Nephron (organoid): ENCODE measurements around the gene MARK1.

Experiments used
- H3K27ac Mint-ChIP-seq, 3 experiments: 2 replicates each; pipeline ENCODE4 v1.8.0; 2020; ENCODE audit warnings: mixed read lengths in 3 of 3, mild to moderate bottlenecking in 2 of 3, moderate library complexity in 1 of 3
- H3K27me3 Mint-ChIP-seq: 2 replicates; pipeline ENCODE4 v1.8.0; 2021; ENCODE audit warnings: low read depth, mild to moderate bottlenecking, moderate library complexity, mixed read lengths
- H3K36me3 Mint-ChIP-seq: 2 replicates; pipeline ENCODE4 v1.8.0; 2020; ENCODE audit warnings: low read depth, mixed read lengths
- H3K4me1 Mint-ChIP-seq: 2 replicates; pipeline ENCODE4 v1.8.0; 2020; ENCODE audit warnings: mixed read lengths
- H3K4me3 Mint-ChIP-seq, 3 experiments: 2 replicates each; pipeline ENCODE4 v1.8.0; 2020; ENCODE audit warnings: mild to moderate bottlenecking in 3 of 3, mixed read lengths in 3 of 3, moderate library complexity in 2 of 3
- H3K9me3 Mint-ChIP-seq: 2 replicates; pipeline ENCODE4 v1.8.0; 2020; ENCODE audit warnings: mixed read lengths
- CTCF ChIP-seq, 3 experiments: fragments of 200-600 bp; sonication (generic); IDR thresholded peaks; one replicate each; pipeline ENCODE4 v1.5.0; 2021; ENCODE audit warnings: antibody characterized with exemption in 3 of 3; ENCODE audit not compliant: unreplicated experiment in 3 of 3

The MARK1 gene

DNA sequence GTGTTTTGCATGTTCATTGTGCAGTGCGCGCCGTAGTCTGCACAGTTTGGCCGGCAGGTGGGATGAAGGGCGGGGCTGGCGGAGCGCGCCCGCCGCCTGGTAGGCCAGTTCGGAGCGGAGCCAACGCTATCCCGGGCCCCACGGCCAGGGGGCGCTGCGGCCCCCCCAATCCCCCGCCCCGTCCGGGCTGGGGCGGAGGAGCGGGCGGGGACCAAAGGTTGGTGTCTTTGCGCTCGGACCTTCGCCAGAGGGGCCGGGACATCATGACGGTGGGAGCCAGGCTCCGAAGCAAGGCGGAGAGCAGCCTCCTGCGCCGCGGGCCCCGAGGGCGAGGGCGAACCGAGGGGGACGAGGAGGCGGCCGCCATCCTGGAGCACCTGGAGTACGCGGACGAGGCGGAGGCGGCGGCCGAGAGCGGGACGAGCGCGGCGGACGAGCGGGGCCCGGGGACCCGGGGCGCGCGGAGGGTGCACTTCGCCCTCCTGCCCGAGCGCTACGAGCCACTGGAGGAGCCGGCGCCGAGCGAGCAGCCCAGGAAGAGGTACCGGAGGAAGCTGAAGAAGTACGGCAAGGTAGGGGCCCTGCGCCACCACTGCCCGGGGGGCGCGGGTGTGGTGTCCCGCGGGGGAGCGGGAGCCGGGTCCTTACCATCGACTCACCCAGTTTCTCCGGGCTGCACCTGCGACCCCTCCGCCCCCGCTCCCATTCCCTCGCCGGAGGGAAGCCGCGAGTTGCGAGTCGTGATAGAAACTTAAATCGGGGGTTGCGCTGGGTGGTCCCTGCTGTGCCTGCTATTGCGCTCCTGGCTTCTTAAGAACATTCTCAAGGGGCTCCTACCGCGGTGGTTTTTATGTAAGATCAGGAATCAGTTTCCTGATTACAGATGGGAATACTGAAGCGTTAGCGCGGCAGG, 162.5 kb downstream of the MARK1 start, which contains the start of gene C1orf115:
Gene C1orf115, plus strand, starts transcription at position 224 of the 913 bp plus-strand sequence. Its CDS starts 40 bp downstream, at position 264.
- H3K4me1 Mint-ChIP-seq = peaks cover 5% of the 10 kb centered on the region
- TF ChIP-seq CTCF (IDR thresholded peaks at IDR 0.05; ENCODE audit: unreplicated experiment in 3 of 3) = peak; percentile 99 to 100 (median 99)
- peaks cover 66% of the 10 kb centered on the region for H3K27me3 Mint-ChIP-seq
- H3K4me3 Mint-ChIP-seq = peak within 1 kb of the TSS; percentile 77 to 89 (median 87)
- H3K9me3 Mint-ChIP-seq = no peaks in the 10 kb centered on the region
- H3K36me3 Mint-ChIP-seq = peaks cover 3% of the 10 kb centered on the region
- H3K27ac Mint-ChIP-seq = peak within 1 kb of the TSS in 1 of 3 experiments; percentile 6

GRCh38 chr1:220691053-220691684, 163.2 kb downstream of the MARK1 start:
- H3K9me3 Mint-ChIP-seq = no peaks in the 10 kb centered on the region
- H3K4me3 Mint-ChIP-seq = peak overlapping the region; percentile 73 to 81 (median 77)
- no peak for TF ChIP-seq CTCF (IDR thresholded peaks at IDR 0.05; ENCODE audit: unreplicated experiment in 3 of 3)
- peaks cover 3% of the 10 kb centered on the region for H3K36me3 Mint-ChIP-seq
- H3K4me1 Mint-ChIP-seq = peaks cover 5% of the 10 kb centered on the region
- no peak overlapping the region for H3K27ac Mint-ChIP-seq
- peaks cover 66% of the 10 kb centered on the region for H3K27me3 Mint-ChIP-seq

- H3K36me3 Mint-ChIP-seq = peaks cover 3% of the 10 kb centered on the region
- H3K9me3 Mint-ChIP-seq = no peaks in the 10 kb centered on the region
- no peak overlapping the region for H3K27ac Mint-ChIP-seq
- no peak overlapping the region for H3K4me3 Mint-ChIP-seq
- TF ChIP-seq CTCF (IDR thresholded peaks at IDR 0.05; ENCODE audit: unreplicated experiment in 3 of 3) = no peak
- H3K27me3 Mint-ChIP-seq = peaks cover 58% of the 10 kb centered on the region
- H3K4me1 Mint-ChIP-seq = peaks cover 5% of the 10 kb centered on the region
Observed at GRCh38 chr1:220692436-220693228, 164.7 kb downstream of the MARK1 start.

- Mint-ChIP-seq H3K36me3 (no peaks in the 10 kb centered on the region), H3K27me3 (peaks cover 39% of the 10 kb centered on the region), H3K4me1 (peaks cover 2% of the 10 kb centered on the region), H3K4me3 (no peak overlapping the region), H3K27ac (no peak overlapping the region), H3K9me3 (no peaks in the 10 kb centered on the region)
- TF ChIP-seq CTCF (IDR thresholded peaks at IDR 0.05; ENCODE audit: unreplicated experiment in 3 of 3) = no peak
Observed at GRCh38 chr1:220694866-220695382, 167.0 kb downstream of the MARK1 start.

GRCh38 chr1:220695426-220695825, 167.5 kb downstream of the MARK1 start:
- Mint-ChIP-seq H3K27me3 (peaks cover 34% of the 10 kb centered on the region), H3K4me3 (no peak overlapping the region), H3K4me1 (no peaks in the 10 kb centered on the region), H3K27ac (no peak overlapping the region), H3K36me3 (no peaks in the 10 kb centered on the region), H3K9me3 (no peaks in the 10 kb centered on the region)
- TF ChIP-seq CTCF (IDR thresholded peaks at IDR 0.05; ENCODE audit: unreplicated experiment in 3 of 3) = no peak
